Heart left ventricle (tissue), 16 donors: ENCODE measurements around the gene PLEKHA1. TPM values are rescaled to one million over a fixed set of nuclear protein-coding genes. Genes with fewer than 3 reads are reported as not detected.

Source experiments
- ATAC-seq, 4 donors: fragments of 200-7000 bp; cut with Tn5 transposase; one replicate each; pipeline ENCODE4 v1.9.1; 2020 to 2022; ENCODE audit warnings: moderate library complexity in 4 of 4, mild to moderate bottlenecking in 3 of 4, moderate number of reproducible peaks in 1 of 4
- DNase-seq, 5 donors: peaks; one replicate each; pipeline ENCODE4 v3.0.0-alpha.2; 2020
- H3K27ac ChIP-seq, 12 donors: fragments of 200-600 bp; sonication (generic) in 4 of 12; one replicate each; pipeline versions ENCODE4 v1.5.0 to v1.8.0; 2016 to 2022; ENCODE audit warnings: mild to moderate bottlenecking in 2 of 12
- H3K27me3 ChIP-seq, 9 donors: fragments of 200-600 bp; sonication (generic) in 2 of 9; one replicate each; pipeline versions ENCODE4 v1.5.1 to v1.8.0; 2016 to 2022; ENCODE audit warnings: mild to moderate bottlenecking in 3 of 9
- H3K36me3 ChIP-seq, 9 donors: fragments of 200-600 bp; sonication (generic) in 2 of 9; one replicate each; pipeline versions ENCODE4 v1.5.0 to v1.8.0; 2018 to 2022; ENCODE audit warnings: mild to moderate bottlenecking in 2 of 9
- H3K4me1 ChIP-seq, 12 donors: fragments of 200-600 bp; sonication (generic) in 4 of 12; one replicate each; pipeline versions ENCODE4 v1.5.0 to v1.8.0; 2016 to 2022; ENCODE audit warnings: mild to moderate bottlenecking in 3 of 12
- H3K4me3 ChIP-seq, 12 donors: fragments of 200-600 bp; sonication (generic) in 4 of 12; one replicate each; pipeline versions ENCODE4 v1.5.0 to v1.8.0; 2017 to 2022; ENCODE audit warnings: mild to moderate bottlenecking in 9 of 12, moderate library complexity in 4 of 12
- H3K9me3 ChIP-seq, 12 donors: fragments of 200-600 bp; sonication (generic) in 4 of 12; one replicate each; pipeline versions ENCODE4 v1.5.0 to v1.8.0; 2016 to 2022; ENCODE audit warnings: mild to moderate bottlenecking in 1 of 12
- POLR2A ChIP-seq, 2 donors: fragments of 450-650 bp; IDR thresholded peaks; one replicate each; pipeline ENCODE4 v1.6.1; 2017; ENCODE audit warnings: antibody characterized with exemption in 2 of 2, mild to moderate bottlenecking in 2 of 2, moderate library complexity in 2 of 2
- WGBS, 4 donors: extraction: QIAGEN DNeasy Blood & Tissue Kit in 2 of 4; methylation state at CpG; one replicate each; pipeline versions ENCODE4 v1.1.5 to v1.1.7; 2013 to 2018; 5-methylcytosine and 5-hydroxymethylcytosine counted together
- intact Hi-C, 10 donors: fragments of 100-400 bp; cut with DNase I; formaldehyde crosslinking; loops; one replicate each; pipeline versions ENCODE4 v1.11.1 to v1.14.2; 2022
- polyA plus RNA-seq, 2 donors: library from polyadenylated mRNA; stranded (reverse); fragments of 200-250 nt; gene quantifications; one replicate each; pipeline ENCODE4 v1.2.3, GENCODE V29; 2013
- total RNA-seq, 9 donors: library from RNA; depleted of rRNA in 2 of 9; stranded (reverse); fragments of >200 nt in 2 of 9; fragmentation: NEBNext Ultra II Directional in 3 of 9; extraction: Animal tissue kit (Norgen Biotek cat#: 25700) in 3 of 9; gene quantifications; one replicate each; pipeline versions ENCODE4 v1.1.0 to v1.2.4, GENCODE V29; 2016 to 2023
- TF ChIP-seq, protein P1 (sequence below), 12 donors: fragments of 200-600 bp; sonication (generic) in 4 of 12; IDR thresholded peaks; one replicate each; pipeline versions ENCODE4 v1.5.0 to v1.8.0; 2018 to 2022; ENCODE audit warnings: antibody characterized with exemption in 12 of 12, mild to moderate bottlenecking in 5 of 12
- donor health status: ischemic (EF 13 %, LVEDD 7.1; RV severe dilation, severe dysfunction).
- donor health status: healthy with polysubstance abuse.
- donor health status: DM: no; HTN: yes; CAD: no.
- donor health status: DM: no; HTN: no; CAD: no.
- donor health status: ischemic (EF 25% LVEDD 6.9; RV normal size, moderate dysfunction).
- donor health status: ischemic (EF 25% LVEDD 5.7; RV mildly dilated, moderate dysfunction).
- donor health status: healthy.
- donor health status: DM: yes; HTN: yes; CAD: no.
- donor health status: ischemic (EF 35%, LVEDD 5.7; RV mildly dilated, moderate dysfunction).
- donor health status: nonischemic (EF 11% LVEDD 7.7; RV severe dilation, severe dysfunction).
- donor health status: DM: yes; HTN: yes; CAD: no.
- donor health status: PGD.
- donor health status: ischemic (EF 29% LVEDD 5.4; RV normal size, mild dysfunction).
- donor health status: nonischemic (EF 23%, LVEDD 6.1; RV moderate dilation, normal function).

The PLEKHA1 gene
- total and polyA plus RNA-seq, 11 donors = 14.1 to 70.6 (median 43.3) TPM

DNA sequence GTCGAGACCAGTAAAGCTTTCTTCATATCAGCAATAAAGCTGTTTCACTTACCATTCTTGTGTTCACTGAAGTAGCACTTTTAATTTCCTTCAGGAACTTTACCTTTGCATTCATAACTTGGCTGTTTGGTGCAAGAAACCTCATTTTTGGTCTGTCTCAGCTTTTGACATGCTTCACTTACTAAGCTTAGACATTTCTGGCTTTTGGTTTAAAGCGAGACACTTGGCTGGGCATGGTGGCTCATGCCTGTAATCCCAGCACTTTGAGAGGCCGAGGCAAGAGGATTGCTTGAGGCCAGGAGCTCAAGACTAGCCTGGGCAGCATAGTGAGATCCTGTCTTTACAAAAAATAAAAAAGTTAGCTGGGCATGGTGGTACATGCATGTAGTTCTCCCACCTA, 15.8 kb downstream of the PLEKHA1 start:
- 94 to 97% (median 95%) methylated on average over 3 of the region's 3 CpGs for WGBS, 4 donors
- DNase-seq (no peak), ATAC-seq (no peak)
- H3K4me1 ChIP-seq = peaks cover 0 to 49% (median 31%) of the 10 kb centered on the region in 12 donors
- intact Hi-C loops = no loop called here
- H3K36me3 ChIP-seq = peaks cover 0 to 28% (median 20%) of the 10 kb centered on the region in 9 donors
- H3K27ac ChIP-seq = peak overlapping the region in 1 of 12 donors; percentile 3
- H3K4me3 ChIP-seq = no peak overlapping the region
- no peak for TF ChIP-seq POLR2A (IDR thresholded peaks at IDR 0.05)
- TF ChIP-seq, protein P1, sequence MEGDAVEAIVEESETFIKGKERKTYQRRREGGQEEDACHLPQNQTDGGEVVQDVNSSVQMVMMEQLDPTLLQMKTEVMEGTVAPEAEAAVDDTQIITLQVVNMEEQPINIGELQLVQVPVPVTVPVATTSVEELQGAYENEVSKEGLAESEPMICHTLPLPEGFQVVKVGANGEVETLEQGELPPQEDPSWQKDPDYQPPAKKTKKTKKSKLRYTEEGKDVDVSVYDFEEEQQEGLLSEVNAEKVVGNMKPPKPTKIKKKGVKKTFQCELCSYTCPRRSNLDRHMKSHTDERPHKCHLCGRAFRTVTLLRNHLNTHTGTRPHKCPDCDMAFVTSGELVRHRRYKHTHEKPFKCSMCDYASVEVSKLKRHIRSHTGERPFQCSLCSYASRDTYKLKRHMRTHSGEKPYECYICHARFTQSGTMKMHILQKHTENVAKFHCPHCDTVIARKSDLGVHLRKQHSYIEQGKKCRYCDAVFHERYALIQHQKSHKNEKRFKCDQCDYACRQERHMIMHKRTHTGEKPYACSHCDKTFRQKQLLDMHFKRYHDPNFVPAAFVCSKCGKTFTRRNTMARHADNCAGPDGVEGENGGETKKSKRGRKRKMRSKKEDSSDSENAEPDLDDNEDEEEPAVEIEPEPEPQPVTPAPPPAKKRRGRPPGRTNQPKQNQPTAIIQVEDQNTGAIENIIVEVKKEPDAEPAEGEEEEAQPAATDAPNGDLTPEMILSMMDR (IDR thresholded peaks at IDR 0.05) = no peak
- no peaks in the 10 kb centered on the region for H3K9me3 ChIP-seq
- H3K27me3 ChIP-seq = no peaks in the 10 kb centered on the region

DNA sequence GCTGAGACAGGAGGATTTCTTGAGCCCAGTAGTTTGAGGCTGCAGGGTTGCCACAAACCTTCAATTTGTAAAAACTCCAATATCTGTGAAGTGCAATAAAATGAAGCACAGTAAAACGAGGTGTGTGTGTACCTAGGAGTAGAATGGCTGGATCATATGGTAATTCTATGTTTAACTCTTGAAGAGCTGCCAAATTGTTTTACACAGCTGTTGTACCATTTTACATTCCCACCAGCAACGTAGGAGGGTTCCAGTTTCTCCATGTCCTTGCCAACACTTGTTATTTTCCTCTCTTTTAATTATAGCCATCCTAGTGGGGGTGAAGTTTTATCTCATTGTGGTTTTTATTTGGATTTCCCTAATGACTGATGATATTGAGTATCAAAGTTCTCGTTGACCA, 16.2 kb downstream of the PLEKHA1 start:
- ATAC-seq = peak in 1 of 4 donors; percentile 15
- H3K27me3 ChIP-seq = no peaks in the 10 kb centered on the region
- no peaks in the 10 kb centered on the region for H3K9me3 ChIP-seq
- TF ChIP-seq POLR2A (IDR thresholded peaks at IDR 0.05) = no peak
- TF ChIP-seq, protein P1 (IDR thresholded peaks at IDR 0.05) = no peak
- no peak for DNase-seq
- H3K4me1 ChIP-seq = peaks cover 0 to 46% (median 31%) of the 10 kb centered on the region in 12 donors
- H3K4me3 ChIP-seq = no peak overlapping the region
- WGBS, 4 donors = 12 to 21% (median 15%) methylated on average over 3 of the region's 3 CpGs
- intact Hi-C loops = no loop called here
- H3K27ac ChIP-seq = no peak overlapping the region
- H3K36me3 ChIP-seq = peaks cover 0 to 32% (median 24%) of the 10 kb centered on the region in 9 donors

DNA sequence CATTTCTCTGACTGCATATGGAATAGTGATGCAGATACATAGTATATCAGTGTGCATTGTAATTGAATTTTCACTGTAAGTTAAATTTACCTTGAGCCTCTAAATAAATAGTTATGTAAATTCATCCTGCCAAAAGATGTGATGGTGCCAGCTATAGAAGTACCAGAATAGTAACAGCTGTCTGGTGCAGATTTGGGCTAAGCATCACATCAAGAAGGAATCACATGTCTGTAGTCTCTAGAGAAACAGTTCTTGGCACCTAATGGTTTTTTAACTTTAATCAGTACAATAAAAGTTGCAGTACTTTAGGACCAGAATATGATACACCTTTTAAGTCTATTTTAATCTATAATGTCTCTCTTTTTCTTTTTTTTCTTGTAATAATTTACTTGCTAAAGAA, 17.4 kb downstream of the PLEKHA1 start:
- TF ChIP-seq POLR2A (IDR thresholded peaks at IDR 0.05) = no peak
- TF ChIP-seq, protein P1 (IDR thresholded peaks at IDR 0.05) = no peak
- Histone ChIP-seq H3K27ac (peak overlapping the region in 8 of 12 donors; percentile 19 to 61 (median 46)), H3K4me1 (peaks cover 0 to 38% (median 25%) of the 10 kb centered on the region in 12 donors), H3K9me3 (no peaks in the 10 kb centered on the region), H3K4me3 (no peak overlapping the region), H3K36me3 (peaks cover 0 to 44% (median 33%) of the 10 kb centered on the region in 9 donors), H3K27me3 (no peaks in the 10 kb centered on the region)
- no peak for DNase-seq
- intact Hi-C loops = no loop called here
- peak; percentile 68 to 88 (median 84) for ATAC-seq

DNA sequence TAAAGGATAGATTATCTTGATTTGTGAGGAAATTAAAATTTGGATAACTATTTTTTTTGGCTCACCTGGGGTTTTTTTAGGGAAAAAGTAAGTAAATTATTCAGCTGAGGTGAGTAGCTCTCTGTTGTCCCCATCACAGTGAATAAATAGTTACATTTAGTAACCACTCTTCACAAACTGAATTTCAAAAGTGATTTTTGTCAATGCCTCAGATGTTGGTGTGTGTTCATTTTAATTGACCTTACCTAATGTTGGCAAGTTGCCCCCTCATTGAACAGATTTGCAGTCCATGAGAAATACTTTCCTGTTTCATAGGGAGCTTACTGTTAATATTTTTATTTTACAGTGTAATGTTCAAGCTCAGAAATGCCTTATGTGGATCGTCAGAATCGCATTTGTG, 18.3 kb downstream of the PLEKHA1 start:
- Histone ChIP-seq H3K36me3 (peaks cover 0 to 52% (median 33%) of the 10 kb centered on the region in 9 donors), H3K27ac (peak overlapping the region in 9 of 12 donors; percentile 19 to 61 (median 45)), H3K4me1 (peaks cover 0 to 44% (median 26%) of the 10 kb centered on the region in 12 donors), H3K27me3 (no peaks in the 10 kb centered on the region), H3K4me3 (no peak overlapping the region), H3K9me3 (no peaks in the 10 kb centered on the region)
- ATAC-seq (no peak), DNase-seq (no peak)
- no peak for TF ChIP-seq POLR2A (IDR thresholded peaks at IDR 0.05)
- TF ChIP-seq, protein P1 (IDR thresholded peaks at IDR 0.05) = no peak
- intact Hi-C loops = no loop called here
- WGBS, 4 donors = 67 to 77% (median 71%) methylated on average over 2 of the region's 2 CpGs
